Measurements from ENCODE around the gene TFCP2L1.

DNA sequence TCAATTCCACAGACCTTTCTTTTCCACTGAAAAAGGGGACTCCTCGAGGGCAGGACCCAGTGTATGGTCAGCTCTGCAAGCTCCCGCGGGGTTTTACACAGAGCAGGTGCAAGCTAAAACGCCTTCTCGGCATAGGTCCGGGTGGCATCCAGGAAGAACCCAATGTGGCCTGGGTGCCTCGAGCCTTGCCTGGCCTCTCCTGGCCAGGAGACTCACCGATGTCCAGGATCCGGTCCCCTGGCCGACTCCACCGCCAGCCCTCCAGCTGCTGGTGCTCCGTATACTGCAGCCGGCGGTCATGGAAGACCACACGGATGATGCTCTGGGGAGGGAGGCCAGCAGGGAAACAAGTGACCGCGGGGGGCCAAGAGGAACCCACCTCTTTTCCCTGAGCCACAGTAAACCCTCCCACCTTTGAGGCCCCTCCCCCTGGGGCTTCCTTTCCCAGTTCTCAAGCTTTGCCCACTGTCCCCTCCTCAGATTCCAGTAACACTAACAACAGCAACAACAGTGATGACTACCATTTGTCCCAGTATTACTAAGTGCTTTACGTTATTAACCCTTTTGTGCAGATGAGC lies 36.1 kb downstream of the TFCP2L1 start:
- TF ChIP-seq, protein P1, sequence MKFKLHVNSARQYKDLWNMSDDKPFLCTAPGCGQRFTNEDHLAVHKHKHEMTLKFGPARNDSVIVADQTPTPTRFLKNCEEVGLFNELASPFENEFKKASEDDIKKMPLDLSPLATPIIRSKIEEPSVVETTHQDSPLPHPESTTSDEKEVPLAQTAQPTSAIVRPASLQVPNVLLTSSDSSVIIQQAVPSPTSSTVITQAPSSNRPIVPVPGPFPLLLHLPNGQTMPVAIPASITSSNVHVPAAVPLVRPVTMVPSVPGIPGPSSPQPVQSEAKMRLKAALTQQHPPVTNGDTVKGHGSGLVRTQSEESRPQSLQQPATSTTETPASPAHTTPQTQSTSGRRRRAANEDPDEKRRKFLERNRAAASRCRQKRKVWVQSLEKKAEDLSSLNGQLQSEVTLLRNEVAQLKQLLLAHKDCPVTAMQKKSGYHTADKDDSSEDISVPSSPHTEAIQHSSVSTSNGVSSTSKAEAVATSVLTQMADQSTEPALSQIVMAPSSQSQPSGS (tag by site-specific recombination; IDR thresholded peaks at IDR 0.05; ENCODE audit: low read depth) = no peak
- TF ChIP-seq YY1 (tag by site-specific recombination; IDR thresholded peaks at IDR 0.05) (no peak), HOXA7 (CRISPR knock-in tag; IDR thresholded peaks at IDR 0.05; ENCODE audit: borderline replicate concordance) (no peak), ZBTB8A (tag by site-specific recombination; IDR thresholded peaks at IDR 0.05) (no peak), KLF1 (tag by site-specific recombination; IDR thresholded peaks at IDR 0.05) (no peak), ZBTB20 (tag by site-specific recombination; IDR thresholded peaks at IDR 0.05) (no peak), ZNF621 (tag by site-specific recombination; IDR thresholded peaks at IDR 0.05) (no peak), ZFP3 (tag by site-specific recombination; IDR thresholded peaks at IDR 0.05; ENCODE audit: low read depth) (no peak), ZNF658 (tag by site-specific recombination; IDR thresholded peaks at IDR 0.05) (no peak)
- TF ChIP-seq, protein P2, sequence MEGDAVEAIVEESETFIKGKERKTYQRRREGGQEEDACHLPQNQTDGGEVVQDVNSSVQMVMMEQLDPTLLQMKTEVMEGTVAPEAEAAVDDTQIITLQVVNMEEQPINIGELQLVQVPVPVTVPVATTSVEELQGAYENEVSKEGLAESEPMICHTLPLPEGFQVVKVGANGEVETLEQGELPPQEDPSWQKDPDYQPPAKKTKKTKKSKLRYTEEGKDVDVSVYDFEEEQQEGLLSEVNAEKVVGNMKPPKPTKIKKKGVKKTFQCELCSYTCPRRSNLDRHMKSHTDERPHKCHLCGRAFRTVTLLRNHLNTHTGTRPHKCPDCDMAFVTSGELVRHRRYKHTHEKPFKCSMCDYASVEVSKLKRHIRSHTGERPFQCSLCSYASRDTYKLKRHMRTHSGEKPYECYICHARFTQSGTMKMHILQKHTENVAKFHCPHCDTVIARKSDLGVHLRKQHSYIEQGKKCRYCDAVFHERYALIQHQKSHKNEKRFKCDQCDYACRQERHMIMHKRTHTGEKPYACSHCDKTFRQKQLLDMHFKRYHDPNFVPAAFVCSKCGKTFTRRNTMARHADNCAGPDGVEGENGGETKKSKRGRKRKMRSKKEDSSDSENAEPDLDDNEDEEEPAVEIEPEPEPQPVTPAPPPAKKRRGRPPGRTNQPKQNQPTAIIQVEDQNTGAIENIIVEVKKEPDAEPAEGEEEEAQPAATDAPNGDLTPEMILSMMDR (tag by site-specific recombination; IDR thresholded peaks at IDR 0.05) = no peak
- TF ChIP-seq, protein P3, sequence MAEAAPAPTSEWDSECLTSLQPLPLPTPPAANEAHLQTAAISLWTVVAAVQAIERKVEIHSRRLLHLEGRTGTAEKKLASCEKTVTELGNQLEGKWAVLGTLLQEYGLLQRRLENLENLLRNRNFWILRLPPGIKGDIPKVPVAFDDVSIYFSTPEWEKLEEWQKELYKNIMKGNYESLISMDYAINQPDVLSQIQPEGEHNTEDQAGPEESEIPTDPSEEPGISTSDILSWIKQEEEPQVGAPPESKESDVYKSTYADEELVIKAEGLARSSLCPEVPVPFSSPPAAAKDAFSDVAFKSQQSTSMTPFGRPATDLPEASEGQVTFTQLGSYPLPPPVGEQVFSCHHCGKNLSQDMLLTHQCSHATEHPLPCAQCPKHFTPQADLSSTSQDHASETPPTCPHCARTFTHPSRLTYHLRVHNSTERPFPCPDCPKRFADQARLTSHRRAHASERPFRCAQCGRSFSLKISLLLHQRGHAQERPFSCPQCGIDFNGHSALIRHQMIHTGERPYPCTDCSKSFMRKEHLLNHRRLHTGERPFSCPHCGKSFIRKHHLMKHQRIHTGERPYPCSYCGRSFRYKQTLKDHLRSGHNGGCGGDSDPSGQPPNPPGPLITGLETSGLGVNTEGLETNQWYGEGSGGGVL (tag by site-specific recombination; IDR thresholded peaks at IDR 0.05) = no peak
- TF ChIP-seq, protein P4, sequence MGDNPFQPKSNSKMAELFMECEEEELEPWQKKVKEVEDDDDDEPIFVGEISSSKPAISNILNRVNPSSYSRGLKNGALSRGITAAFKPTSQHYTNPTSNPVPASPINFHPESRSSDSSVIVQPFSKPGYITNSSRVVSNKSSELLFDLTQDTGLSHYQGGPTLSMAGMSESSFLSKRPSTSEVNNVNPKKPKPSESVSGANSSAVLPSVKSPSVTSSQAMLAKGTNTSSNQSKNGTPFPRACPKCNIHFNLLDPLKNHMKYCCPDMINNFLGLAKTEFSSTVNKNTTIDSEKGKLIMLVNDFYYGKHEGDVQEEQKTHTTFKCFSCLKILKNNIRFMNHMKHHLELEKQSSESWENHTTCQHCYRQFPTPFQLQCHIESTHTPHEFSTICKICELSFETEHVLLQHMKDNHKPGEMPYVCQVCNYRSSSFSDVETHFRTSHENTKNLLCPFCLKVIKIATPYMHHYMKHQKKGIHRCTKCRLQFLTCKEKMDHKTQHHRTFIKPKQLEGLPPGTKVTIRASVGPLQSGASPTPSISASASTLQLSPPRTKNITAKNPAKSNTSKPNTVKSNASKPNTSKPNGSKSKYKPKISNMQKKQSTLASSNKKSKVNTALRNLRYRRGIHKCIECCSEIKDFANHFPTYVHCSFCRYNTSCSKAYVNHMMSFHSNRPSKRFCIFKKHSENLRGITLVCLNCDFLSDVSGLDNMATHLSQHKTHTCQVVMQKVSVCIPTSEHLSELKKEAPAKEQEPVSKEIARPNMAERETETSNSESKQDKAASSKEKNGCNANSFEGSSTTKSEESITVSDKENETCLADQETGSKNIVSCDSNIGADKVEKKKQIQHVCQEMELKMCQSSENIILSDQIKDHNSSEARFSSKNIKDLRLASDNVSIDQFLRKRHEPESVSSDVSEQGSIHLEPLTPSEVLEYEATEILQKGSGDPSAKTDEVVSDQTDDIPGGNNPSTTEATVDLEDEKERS (tag by site-specific recombination; IDR thresholded peaks at IDR 0.05) = no peak
